ENCODE results near the gene PTGR3. TPM values are rescaled to one million over a fixed set of nuclear protein-coding genes. Genes with fewer than 3 reads are reported as not detected.

PTGR3 gene
- total RNA-seq, 4 donors from 2014 or later: 16.9 to 24.3 (median 21.1) TPM

DNA sequence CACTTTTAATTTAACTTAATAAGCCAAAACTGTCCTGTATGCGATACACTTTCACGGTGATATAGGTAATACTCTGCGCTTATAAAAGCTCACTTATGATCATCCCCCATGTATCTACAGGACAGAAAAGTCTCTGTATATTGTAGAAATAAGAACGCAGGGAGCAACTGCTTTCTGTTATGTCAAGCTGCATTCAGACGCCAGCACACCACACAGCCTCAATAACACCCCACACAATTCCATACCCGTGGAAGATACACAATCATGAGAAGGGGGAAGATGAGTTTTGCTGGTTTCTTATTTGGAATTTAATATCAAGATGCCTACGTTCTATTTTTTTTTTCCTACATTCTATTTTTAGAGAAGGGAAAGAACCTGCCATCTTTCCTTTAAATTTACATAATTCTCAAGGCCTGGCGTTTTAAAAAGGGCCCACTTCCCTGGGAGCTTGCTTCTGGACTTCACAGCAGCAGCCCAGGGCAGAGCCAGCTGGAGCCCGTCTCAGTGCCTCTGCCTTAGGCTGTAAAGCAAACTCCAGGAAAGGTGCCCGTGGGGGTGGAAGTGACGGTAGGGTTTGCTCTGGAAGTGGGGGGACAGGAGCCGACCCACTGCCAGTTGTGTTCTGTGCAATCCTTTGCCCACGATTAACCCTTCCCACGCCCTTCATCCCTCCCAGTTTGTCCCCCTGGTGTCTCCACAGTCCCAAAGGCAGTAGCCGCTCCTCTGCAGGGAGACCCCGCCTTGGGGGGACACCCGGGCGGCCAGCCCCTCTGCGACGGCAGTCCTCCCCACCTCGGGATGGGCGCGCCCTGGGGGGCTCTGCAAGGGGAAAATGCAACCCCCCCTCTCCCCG lies 5.3 kb downstream of the PTGR3 start:
- ATAC-seq (ENCODE audit: low FRiP score) (no peak), DNase-seq (ENCODE audit: low spot score) (no peak)
- TF ChIP-seq, protein P1, sequence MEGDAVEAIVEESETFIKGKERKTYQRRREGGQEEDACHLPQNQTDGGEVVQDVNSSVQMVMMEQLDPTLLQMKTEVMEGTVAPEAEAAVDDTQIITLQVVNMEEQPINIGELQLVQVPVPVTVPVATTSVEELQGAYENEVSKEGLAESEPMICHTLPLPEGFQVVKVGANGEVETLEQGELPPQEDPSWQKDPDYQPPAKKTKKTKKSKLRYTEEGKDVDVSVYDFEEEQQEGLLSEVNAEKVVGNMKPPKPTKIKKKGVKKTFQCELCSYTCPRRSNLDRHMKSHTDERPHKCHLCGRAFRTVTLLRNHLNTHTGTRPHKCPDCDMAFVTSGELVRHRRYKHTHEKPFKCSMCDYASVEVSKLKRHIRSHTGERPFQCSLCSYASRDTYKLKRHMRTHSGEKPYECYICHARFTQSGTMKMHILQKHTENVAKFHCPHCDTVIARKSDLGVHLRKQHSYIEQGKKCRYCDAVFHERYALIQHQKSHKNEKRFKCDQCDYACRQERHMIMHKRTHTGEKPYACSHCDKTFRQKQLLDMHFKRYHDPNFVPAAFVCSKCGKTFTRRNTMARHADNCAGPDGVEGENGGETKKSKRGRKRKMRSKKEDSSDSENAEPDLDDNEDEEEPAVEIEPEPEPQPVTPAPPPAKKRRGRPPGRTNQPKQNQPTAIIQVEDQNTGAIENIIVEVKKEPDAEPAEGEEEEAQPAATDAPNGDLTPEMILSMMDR (IDR thresholded peaks at IDR 0.05): no peak

DNA sequence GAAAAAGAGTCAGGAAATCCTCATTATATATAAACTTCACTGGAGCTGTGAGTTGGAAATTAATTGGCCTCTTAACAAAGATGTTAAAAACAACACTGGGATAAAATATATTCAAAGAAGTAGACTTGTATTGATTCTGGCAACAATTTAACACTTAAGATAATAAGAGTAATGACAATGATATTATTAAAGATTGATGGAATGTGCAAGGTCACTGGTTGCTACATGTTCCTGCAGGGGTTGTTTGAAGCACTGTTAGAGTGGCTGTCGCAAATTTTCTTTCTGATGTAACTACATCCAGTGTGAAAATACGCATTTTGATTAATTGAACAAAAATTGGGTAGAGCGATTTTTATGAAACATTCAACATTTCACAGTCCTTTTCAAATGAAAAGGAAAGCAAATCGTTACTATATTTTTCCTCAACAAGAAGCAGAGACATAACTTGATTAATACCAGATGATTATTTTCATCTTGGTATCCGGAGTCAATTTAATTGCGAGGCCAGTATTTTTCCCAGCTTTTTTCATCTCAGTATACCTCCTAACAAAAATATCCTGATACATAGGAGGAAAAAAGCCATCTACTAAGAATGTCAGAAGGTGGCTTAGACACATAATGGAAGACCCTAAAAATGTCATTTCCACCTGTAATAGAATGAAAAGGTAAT lies 6.1 kb downstream of the PTGR3 start:
- TF ChIP-seq, protein P1 (IDR thresholded peaks at IDR 0.05): no peak
- ATAC-seq (ENCODE audit: low FRiP score) (no peak), DNase-seq (ENCODE audit: low spot score) (no peak)

DNA sequence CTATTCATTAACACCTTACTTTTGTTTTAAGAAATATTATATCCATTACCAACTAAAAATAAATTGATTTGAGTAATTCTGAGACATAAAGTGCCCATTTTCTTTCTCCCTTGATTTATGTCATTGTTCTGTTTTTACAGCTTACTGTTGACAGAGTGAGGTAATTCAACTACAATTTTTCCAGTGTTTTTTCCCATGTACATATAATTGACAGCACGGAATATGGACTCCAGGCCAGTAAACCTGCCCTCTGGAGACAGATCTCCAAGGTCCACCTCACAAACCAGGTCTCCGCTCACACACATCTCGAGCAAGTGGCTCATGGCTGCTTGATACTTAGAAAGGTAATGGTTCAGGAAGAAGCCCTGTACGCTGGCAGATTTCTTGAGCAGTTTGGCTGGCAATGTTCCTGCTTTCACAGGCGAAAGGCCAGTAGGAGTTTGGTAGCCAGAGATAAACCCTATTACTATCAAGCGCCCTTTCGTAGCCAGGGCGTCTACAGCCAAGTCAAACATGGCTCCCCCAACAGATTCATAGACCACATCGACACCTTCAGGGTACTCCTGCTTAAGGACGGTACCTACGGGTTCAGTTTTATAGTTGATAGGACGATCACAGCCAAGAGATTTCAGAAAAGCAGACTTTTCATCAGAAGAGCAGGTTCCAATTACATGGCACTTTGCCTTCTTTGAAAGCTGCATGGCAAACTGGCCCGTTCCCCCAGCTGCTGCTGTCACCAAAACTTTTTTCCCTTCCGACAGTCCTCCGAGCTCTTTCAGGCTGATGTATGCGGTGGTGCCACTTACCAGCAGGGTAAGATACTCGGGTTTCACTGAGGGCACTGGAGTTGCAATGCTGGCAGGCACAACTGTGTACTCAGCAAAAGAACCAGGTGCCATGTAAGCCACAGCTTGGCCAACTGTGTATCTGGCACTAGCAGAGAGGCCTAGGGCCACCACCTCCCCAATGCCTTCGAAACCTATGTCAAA lies 7.4 kb downstream of the PTGR3 start:
- no peak for ATAC-seq (ENCODE audit: low FRiP score)
- no peak for DNase-seq (ENCODE audit: low spot score)
- TF ChIP-seq, protein P1 (IDR thresholded peaks at IDR 0.05): no peak

DNA sequence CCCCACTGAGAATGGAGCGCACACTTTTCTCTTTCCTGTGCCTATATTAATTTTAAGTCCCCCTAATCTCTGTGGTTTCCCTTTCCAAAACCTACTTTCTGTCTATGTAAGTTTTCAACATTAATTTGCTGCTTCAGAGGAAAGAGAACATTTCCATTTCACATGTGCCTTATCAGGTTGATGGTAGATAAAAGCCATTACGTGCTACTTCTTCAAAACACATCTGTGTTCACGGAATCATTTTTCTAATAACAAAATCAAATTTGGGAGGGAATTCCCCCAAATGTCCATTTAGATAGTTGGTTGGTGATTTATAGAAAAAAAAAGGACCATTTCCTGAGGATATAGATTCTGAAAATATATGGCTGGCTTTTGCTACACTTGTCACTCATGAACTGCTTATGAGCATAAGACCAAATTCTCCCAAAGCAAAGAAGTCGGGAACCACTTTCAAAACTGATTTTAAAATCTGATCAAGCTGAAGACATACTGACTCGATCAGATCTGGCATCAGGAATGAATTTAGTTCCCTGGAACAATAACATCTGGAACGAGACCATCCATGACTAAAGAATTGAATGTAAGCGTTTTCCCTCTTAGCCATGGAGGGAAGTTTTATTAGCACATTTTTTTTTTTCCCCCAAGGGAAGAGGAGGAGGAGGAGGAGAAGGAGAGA lies 8.2 kb downstream of the PTGR3 start:
- DNase-seq (ENCODE audit: low spot score) (no peak), ATAC-seq (ENCODE audit: low FRiP score) (no peak)
- TF ChIP-seq, protein P1 (IDR thresholded peaks at IDR 0.05): no peak

DNA sequence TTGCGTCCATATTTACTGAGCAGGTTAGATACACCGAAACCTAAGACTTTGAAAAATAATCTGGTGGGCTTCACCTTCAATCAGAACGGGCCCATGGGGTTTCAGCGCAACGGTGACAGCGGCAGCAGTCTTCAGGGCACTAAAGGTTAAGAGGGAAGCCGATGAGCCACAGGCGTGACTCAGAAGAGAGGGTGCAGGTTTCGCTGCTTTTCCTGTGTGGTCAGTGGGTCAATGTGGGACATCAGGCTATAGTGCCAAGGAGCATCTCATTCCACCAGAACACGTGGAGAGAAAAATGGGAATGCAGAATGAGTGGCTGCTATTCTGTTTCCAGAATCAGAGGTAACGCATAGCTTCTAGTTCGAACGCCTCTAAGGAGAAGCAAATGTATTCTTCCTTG lies 8.9 kb downstream of the PTGR3 start:
- DNase-seq (ENCODE audit: low spot score): no peak
- TF ChIP-seq, protein P1 (IDR thresholded peaks at IDR 0.05): no peak
- no peak for ATAC-seq (ENCODE audit: low FRiP score)

DNA sequence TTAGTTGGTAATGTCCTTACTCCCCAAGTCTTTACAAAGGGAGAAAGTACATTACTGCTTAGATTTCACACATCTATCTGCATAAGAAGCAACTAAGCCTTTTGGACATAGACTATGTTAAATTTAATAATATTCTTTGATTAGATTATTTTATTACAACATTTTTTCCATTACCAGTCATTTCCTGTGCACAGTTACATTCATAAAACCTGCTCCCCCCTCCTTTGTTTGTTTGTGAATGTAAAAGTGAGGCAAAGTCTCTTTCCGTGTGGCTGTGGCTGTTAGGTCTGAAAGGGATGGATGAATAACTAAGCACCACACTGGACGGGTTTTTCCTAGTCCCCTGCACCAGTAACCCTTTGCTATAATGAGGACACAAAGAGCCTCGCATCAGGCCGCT lies 9.6 kb downstream of the PTGR3 start:
- ATAC-seq (ENCODE audit: low FRiP score) (no peak), DNase-seq (ENCODE audit: low spot score) (no peak)

More for the DNA sequence above, 9.6 kb downstream of the PTGR3 start:
- TF ChIP-seq, protein P1 (IDR thresholded peaks at IDR 0.05): no peak
